A549 (cell line): ENCODE measurements around the gene RDH5. TPM values are rescaled to one million over a fixed set of nuclear protein-coding genes. Genes with fewer than 3 reads are reported as not detected.
A peak's percentile ranks its signal among the peaks of the same experiment; 100 is the strongest.

Experiments used
- ATAC-seq, 2 experiments: fragments of 200-7000 bp in 1 of 2; fragments of >200 bp in 1 of 2; cut with Nextera tagmentation in 1 of 2; cut with Tn5 transposase in 1 of 2; 3 replicates each; pipeline versions ENCODE4 v1.8.0 to v1.9.1; 2018 to 2020; ENCODE audit warnings: mild to moderate bottlenecking in 1 of 2, moderate library complexity in 1 of 2
- CTCF ChIA-PET: fragments of 300-600 bp; sonication (Branson Sonifier 250); formaldehyde crosslinking; extraction: SDS; loops from one replicate; lab custom pipeline; 2021; ENCODE audit warnings: antibody characterized with exemption, inconsistent platforms; lab: Yijun Ruan, JAX
- POLR2A ChIA-PET: fragments of 350-600 bp; formaldehyde crosslinking; extraction: SDS; loops from one replicate; lab custom pipeline; 2021; ENCODE audit warnings: antibody characterized with exemption, inconsistent platforms; lab: Yijun Ruan, JAX
- DNase-seq, 2 experiments: peaks; one replicate each; pipeline versions ENCODE4 v3.0.0 to v3.0.0-alpha.2; 2011 to 2016; ENCODE audit warnings: low read depth in 1 of 2, low spot score in 1 of 2
- FAIRE-seq: peaks from 2 replicates; lab custom pipeline; 2011; peaks lifted over from hg19 to GRCh38; lab: Jason Lieb, UNC
- H3K27ac ChIP-seq, 2 experiments: fragments of >200 bp; sonication (Bioruptor Twin); formaldehyde crosslinking; 3 replicates each; pipeline ENCODE4 v1.5.1; 2016 to 2017
- H3K4me1 ChIP-seq: fragments of >200 bp; sonication (Bioruptor Twin); formaldehyde crosslinking; 3 replicates; pipeline ENCODE4 v1.6.1; 2016
- H3K4me2 ChIP-seq: fragments of >200 bp; sonication (Bioruptor Twin); formaldehyde crosslinking; 3 replicates; pipeline ENCODE4 v1.6.1; 2016
- H3K4me3 ChIP-seq: fragments of >200 bp; sonication (Bioruptor Twin); formaldehyde crosslinking; 3 replicates; pipeline ENCODE4 v1.5.1; 2016
- H3K9me3 ChIP-seq: fragments of >200 bp; sonication (Bioruptor Twin); formaldehyde crosslinking; 3 replicates; pipeline ENCODE4 v1.6.1; 2016
- BHLHE40 ChIP-seq: IDR thresholded peaks from 2 replicates; pipeline ENCODE4 v1.6.1; 2012; ENCODE audit warnings: low read depth, low read length, inconsistent platforms
- E2F6 ChIP-seq: IDR thresholded peaks from 2 replicates; pipeline ENCODE4 v1.6.1; 2012; ENCODE audit warnings: low read depth, borderline replicate concordance
- EHMT2 ChIP-seq: fragments of 200-600 bp; sonication (generic); IDR thresholded peaks from 2 replicates; pipeline ENCODE4 v1.6.1; 2016; ENCODE audit warnings: antibody characterized with exemption, low read depth, mild to moderate bottlenecking, moderate library complexity
- ELK1 ChIP-seq: fragments of 150-350 bp; IDR thresholded peaks from 2 replicates; pipeline ENCODE4 v1.6.1; 2014; ENCODE audit warnings: low read depth, mild to moderate bottlenecking, low read length
- EP300 ChIP-seq, 2 experiments: fragments of >200 bp; sonication (Bioruptor Twin); formaldehyde crosslinking; IDR thresholded peaks; 2 replicates in 1 of 2; 3 replicates in 1 of 2; pipeline ENCODE4 v1.6.1; 2016 to 2017
- ESRRA ChIP-seq: fragments of 150-350 bp; IDR thresholded peaks from 2 replicates; pipeline ENCODE4 v1.6.1; 2014; ENCODE audit warnings: mild to moderate bottlenecking, low read length, borderline replicate concordance
- HES2 ChIP-seq: fragments of >200 bp; sonication (Bioruptor Twin); formaldehyde crosslinking; IDR thresholded peaks from 2 replicates; pipeline ENCODE4 v1.6.1; 2016
- HOXA7 ChIP-seq: fragments of 250-450 bp; sonication (Bioruptor Pico); IDR thresholded peaks from 2 replicates; pipeline ENCODE4 v1.5.0; 2020; ENCODE audit warnings: mild to moderate bottlenecking, moderate library complexity
- HOXB13 ChIP-seq: fragments of 250-450 bp; sonication (Bioruptor Pico); IDR thresholded peaks from 2 replicates; pipeline ENCODE4 v1.5.0; 2020; ENCODE audit warnings: low read depth, mild to moderate bottlenecking, moderate library complexity
- JUNB ChIP-seq: fragments of >200 bp; sonication (Bioruptor Twin); formaldehyde crosslinking; IDR thresholded peaks from 2 replicates; pipeline ENCODE4 v1.6.1; 2016
- NR3C1 ChIP-seq: fragments of >200 bp; sonication (Bioruptor Twin); formaldehyde crosslinking; IDR thresholded peaks from 3 replicates; pipeline ENCODE4 v1.6.1; 2017
- PBX3 ChIP-seq: IDR thresholded peaks from 2 replicates; pipeline ENCODE4 v1.6.1; 2012
- POLR2A ChIP-seq: IDR thresholded peaks from 2 replicates; pipeline ENCODE4 v1.6.1; 2012; ENCODE audit warnings: mild to moderate bottlenecking, low read length
- ZNF302 ChIP-seq: fragments of 250-450 bp; sonication (Bioruptor Pico); IDR thresholded peaks from 2 replicates; pipeline ENCODE4 v1.9.0; 2021; ENCODE audit warnings: inconsistent platforms, mild to moderate bottlenecking, moderate library complexity
- ZSCAN20 ChIP-seq: fragments of 250-450 bp; sonication (Bioruptor Pico); IDR thresholded peaks from 2 replicates; pipeline ENCODE4 v1.8.0; 2022; ENCODE audit warnings: mild to moderate bottlenecking, moderate library complexity
- WGBS: methylation state at CpG from one replicate; pipeline ENCODE4 v1.1.6; 2017; ENCODE audit errors: missing lambda C conversion rate; 5-methylcytosine and 5-hydroxymethylcytosine counted together
- polyA plus RNA-seq, 4 experiments: library from polyadenylated mRNA; depleted of rRNA in 3 of 4; stranded (reverse); fragments of >200 nt; fragmentation: RNase III in 1 of 4; extraction: RNeasy Plus Mini Kit Qiagen cat#74134 plus additional on column Dnase treatment in 1 of 4; gene quantifications; 2 replicates in 3 of 4; 3 replicates in 1 of 4; pipeline ENCODE4 v1.2.3, GENCODE V29; 2011 to 2017

Gene RDH5
- polyA plus RNA-seq, 2 of the 4 experiments (the other 2 are of a cell fraction), result 4.1 to 9.1 TPM

GRCh38 chr12:55696796-55697462 is 23.3 kb upstream of the RDH5 start (continued):
- TF ChIP-seq ZNF302 (CRISPR knock-in tag), result no peak

- Histone ChIP-seq H3K4me1 (no peaks in the 10 kb centered on the region), H3K27ac (no peak overlapping the region), H3K4me3 (no peak overlapping the region), H3K4me2 (no peak overlapping the region), H3K9me3 (no peaks in the 10 kb centered on the region)
- ChIA-PET POLR2A (no interaction called here), CTCF (interaction anchor here (1.1 kb wide), 1 partner anchor 8 kb away, joined by 3 read pairs; no protein-coding TSS in a partner anchor)
- ATAC-seq (no peak), DNase-seq (no peak), FAIRE-seq (no peak)
- 53% methylated on average over 7 of the region's 7 CpGs for WGBS
- TF ChIP-seq HES2, result no peak
Observed at GRCh38 chr12:55697686-55698085, 22.5 kb upstream of the RDH5 start.

- ChIA-PET POLR2A (no interaction called here), CTCF (interaction anchor here (1.1 to 1.3 kb wide), 3 partner anchors 8 to 23 kb away, joined by 3 read pairs; partner anchors contain the start of gene BLOC1S1)
- Histone ChIP-seq H3K27ac (no peak overlapping the region), H3K4me2 (no peak overlapping the region), H3K9me3 (no peaks in the 10 kb centered on the region), H3K4me3 (no peak overlapping the region), H3K4me1 (no peaks in the 10 kb centered on the region)
- TF ChIP-seq BHLHE40, result no peak
- no peak for TF ChIP-seq ELK1
- no peak for TF ChIP-seq ZSCAN20 (CRISPR knock-in tag)
- no peak for TF ChIP-seq EP300 (IDR thresholded peaks at IDR 0.05)
- no peak for ATAC-seq
- DNase-seq, result no peak
- FAIRE-seq, result no peak
- 61% methylated on average over 7 of the region's 16 CpGs for WGBS
Observed at GRCh38 chr12:55698241-55698955, 21.8 kb upstream of the RDH5 start.

GRCh38 chr12:55698965-55699364 is 21.2 kb upstream of the RDH5 start:
- no peak overlapping the region for H3K27ac ChIP-seq
- POLR2A ChIA-PET, result no interaction called here
- no peaks in the 10 kb centered on the region for H3K9me3 ChIP-seq
- CTCF ChIA-PET, result interaction anchor here (1.2 to 2.0 kb wide), 3 partner anchors 16 to 23 kb away, joined by 3 to 7 read pairs (median 3); partner anchors contain the start of gene BLOC1S1
- ATAC-seq (0 out of 6 replicates have a peak, but pooled peaks of 1 of the 2 experiments have one; percentile 4), FAIRE-seq (no peak), DNase-seq (no peak)
- TF ChIP-seq NR3C1 (no peak), POLR2A (no peak), JUNB (no peak), EHMT2 (no peak), ESRRA (no peak), HOXA7 (no peak), E2F6 (no peak), HOXB13 (no peak), PBX3 (no peak)
- 22% methylated on average over 1 of the region's 1 CpG for WGBS
- no peak overlapping the region for H3K4me2 ChIP-seq
- H3K4me3 ChIP-seq, result no peak overlapping the region
- H3K4me1 ChIP-seq, result peaks cover 3% of the 10 kb centered on the region; the same call in 1 of the 3 replicates
